ENCODE results near the gene WWC1.
A peak's percentile ranks its signal among the peaks of the same experiment; 100 is the strongest.

Gene WWC1

DNA sequence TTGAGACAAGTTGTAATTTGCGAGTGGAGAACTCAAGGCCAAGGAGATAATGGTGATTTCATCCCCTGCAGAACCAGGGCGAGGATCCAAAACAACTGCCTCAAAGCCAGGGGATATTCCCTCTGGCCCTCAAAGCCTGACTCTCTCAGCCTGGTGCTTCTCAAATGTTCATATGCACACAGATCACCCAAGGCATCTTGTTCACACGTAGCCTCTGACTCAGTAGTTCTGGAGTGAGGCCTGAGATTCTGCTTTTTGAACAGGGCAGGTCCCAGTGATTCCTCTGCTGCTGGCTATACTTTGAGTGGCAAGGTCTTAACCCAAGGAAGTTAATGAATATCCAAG, 30.2 kb upstream of the WWC1 start:
- peak overlapping the region; percentile 28; the same call in 1 of the 2 replicates for H3K27ac ChIP-seq
- TF ChIP-seq, protein P1, sequence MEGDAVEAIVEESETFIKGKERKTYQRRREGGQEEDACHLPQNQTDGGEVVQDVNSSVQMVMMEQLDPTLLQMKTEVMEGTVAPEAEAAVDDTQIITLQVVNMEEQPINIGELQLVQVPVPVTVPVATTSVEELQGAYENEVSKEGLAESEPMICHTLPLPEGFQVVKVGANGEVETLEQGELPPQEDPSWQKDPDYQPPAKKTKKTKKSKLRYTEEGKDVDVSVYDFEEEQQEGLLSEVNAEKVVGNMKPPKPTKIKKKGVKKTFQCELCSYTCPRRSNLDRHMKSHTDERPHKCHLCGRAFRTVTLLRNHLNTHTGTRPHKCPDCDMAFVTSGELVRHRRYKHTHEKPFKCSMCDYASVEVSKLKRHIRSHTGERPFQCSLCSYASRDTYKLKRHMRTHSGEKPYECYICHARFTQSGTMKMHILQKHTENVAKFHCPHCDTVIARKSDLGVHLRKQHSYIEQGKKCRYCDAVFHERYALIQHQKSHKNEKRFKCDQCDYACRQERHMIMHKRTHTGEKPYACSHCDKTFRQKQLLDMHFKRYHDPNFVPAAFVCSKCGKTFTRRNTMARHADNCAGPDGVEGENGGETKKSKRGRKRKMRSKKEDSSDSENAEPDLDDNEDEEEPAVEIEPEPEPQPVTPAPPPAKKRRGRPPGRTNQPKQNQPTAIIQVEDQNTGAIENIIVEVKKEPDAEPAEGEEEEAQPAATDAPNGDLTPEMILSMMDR (conservative IDR thresholded peaks at IDR 0.05) = no peak

- TF ChIP-seq, protein P1 (conservative IDR thresholded peaks at IDR 0.05) = no peak
- no peak overlapping the region for H3K27ac ChIP-seq
Observed at GRCh38 chr5:168262042-168262743, 29.3 kb upstream of the WWC1 start.

DNA sequence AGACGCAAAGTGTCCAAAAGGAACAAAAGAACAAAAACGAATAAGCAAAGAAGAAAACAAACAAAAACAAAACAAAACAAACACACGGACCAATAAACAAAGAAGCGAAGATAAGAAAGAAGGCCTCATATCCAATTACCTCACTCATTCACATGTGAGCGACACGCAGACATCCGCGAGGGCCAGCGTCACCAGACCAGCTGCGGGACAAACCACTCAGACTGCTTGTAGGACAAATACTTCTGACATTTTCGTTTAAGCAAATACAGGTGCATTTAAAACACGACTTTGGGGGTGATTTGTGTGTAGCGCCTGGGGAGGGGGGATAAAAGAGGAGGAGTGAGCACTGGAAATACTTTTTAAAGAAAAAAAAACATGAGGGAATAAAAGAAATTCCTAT, 28.3 kb upstream of the WWC1 start:
- no peak overlapping the region for H3K27ac ChIP-seq

DNA sequence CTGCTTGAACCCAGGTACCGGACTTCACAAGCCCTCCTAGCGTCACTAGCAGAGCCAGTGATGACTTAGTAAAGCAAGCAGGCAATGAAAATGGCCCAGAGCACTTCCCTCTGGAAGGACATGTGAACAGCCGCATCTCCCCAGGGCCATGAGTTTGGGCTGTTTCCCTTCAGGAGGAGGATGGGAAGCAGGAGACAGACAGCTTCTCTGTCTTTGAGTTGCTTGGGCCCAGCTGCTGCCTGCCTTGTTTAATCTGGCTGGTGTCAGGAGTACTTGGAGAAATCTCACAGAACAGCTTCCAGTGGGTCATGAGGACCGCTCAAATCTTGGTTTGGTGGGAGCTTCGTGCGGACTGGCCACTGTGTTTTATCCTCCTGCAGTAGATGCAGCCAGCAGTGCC, 25.4 kb upstream of the WWC1 start:
- TF ChIP-seq, protein P1 (conservative IDR thresholded peaks at IDR 0.05) = no peak
- H3K27ac ChIP-seq = no peak overlapping the region

More for the DNA sequence above, 28.3 kb upstream of the WWC1 start:
- TF ChIP-seq, protein P1 (conservative IDR thresholded peaks at IDR 0.05) = no peak

GRCh38 chr5:168268949-168269936, 22.2 kb upstream of the WWC1 start:
- TF ChIP-seq, protein P1 (conservative IDR thresholded peaks at IDR 0.05) = peak; percentile 77
- peak overlapping the region; percentile 67 for H3K27ac ChIP-seq

DNA sequence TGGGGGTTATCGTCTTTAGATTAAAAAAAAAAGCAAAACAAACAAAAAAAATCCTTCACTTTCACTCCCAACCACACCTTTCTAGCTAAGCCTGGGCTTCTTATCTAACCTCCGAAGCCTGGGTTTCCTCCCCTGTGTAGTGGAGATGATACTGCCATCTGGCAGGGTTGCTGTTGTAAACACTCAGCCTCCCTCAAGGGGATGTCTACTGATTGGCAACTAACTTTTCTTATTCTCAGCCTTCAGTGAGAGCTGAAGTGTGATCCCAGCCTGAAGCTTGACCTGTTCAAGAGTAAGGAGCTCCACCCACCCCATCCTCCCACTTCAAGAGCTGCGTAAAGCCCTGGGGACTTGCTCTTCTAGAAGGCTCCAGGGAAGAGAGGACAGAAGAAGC, 21.5 kb upstream of the WWC1 start:
- peak overlapping the region; percentile 67 for H3K27ac ChIP-seq

GRCh38 chr5:168270476-168270875, 21.0 kb upstream of the WWC1 start:
- peak overlapping the region; percentile 67 for H3K27ac ChIP-seq
- TF ChIP-seq, protein P1 (conservative IDR thresholded peaks at IDR 0.05) = no peak

More for the DNA sequence above, 21.5 kb upstream of the WWC1 start:
- TF ChIP-seq, protein P1 (conservative IDR thresholded peaks at IDR 0.05) = no peak
